Tibial nerve (tissue), 4 donors: ENCODE measurements around the gene SUPT3H.

Source experiments
- EP300 ChIP-seq, 2 donors: sonication (generic); formaldehyde crosslinking; IDR thresholded peaks; one replicate each; pipeline ENCODE4 v1.6.1; 2017; ENCODE audit warnings: antibody characterized with exemption in 2 of 2, mild to moderate bottlenecking in 1 of 2
- POLR2A ChIP-seq, 2 donors: fragments of 450-650 bp; IDR thresholded peaks; one replicate each; pipeline ENCODE4 v1.6.1; 2017; ENCODE audit warnings: antibody characterized with exemption in 2 of 2, mild to moderate bottlenecking in 2 of 2, moderate library complexity in 2 of 2
- TF ChIP-seq, protein P1 (sequence below), 5 experiments: fragments of 200-600 bp in 3 of 5; fragments of 450-650 bp in 2 of 5; sonication (generic) in 3 of 5; IDR thresholded peaks; one replicate each; pipeline ENCODE4 v1.5.1; 2016 to 2019; ENCODE audit warnings: antibody characterized with exemption in 5 of 5, mild to moderate bottlenecking in 3 of 5, moderate library complexity in 2 of 5

- no peak for TF ChIP-seq EP300 (IDR thresholded peaks at IDR 0.05)
- no peak for TF ChIP-seq POLR2A (IDR thresholded peaks at IDR 0.05)
- TF ChIP-seq, protein P1, sequence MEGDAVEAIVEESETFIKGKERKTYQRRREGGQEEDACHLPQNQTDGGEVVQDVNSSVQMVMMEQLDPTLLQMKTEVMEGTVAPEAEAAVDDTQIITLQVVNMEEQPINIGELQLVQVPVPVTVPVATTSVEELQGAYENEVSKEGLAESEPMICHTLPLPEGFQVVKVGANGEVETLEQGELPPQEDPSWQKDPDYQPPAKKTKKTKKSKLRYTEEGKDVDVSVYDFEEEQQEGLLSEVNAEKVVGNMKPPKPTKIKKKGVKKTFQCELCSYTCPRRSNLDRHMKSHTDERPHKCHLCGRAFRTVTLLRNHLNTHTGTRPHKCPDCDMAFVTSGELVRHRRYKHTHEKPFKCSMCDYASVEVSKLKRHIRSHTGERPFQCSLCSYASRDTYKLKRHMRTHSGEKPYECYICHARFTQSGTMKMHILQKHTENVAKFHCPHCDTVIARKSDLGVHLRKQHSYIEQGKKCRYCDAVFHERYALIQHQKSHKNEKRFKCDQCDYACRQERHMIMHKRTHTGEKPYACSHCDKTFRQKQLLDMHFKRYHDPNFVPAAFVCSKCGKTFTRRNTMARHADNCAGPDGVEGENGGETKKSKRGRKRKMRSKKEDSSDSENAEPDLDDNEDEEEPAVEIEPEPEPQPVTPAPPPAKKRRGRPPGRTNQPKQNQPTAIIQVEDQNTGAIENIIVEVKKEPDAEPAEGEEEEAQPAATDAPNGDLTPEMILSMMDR (IDR thresholded peaks at IDR 0.05) = no peak
Observed at GRCh38 chr6:44985006-44985405, 392.7 kb downstream of the SUPT3H start.
